Right ventricle myocardium superior (tissue), 1 donor: Measurements from ENCODE around the gene ITM2B. TPM values are rescaled to one million over a fixed set of nuclear protein-coding genes. Genes with fewer than 3 reads are reported as not detected.

Experiments
- total RNA-seq: library from RNA; stranded (reverse); fragmentation: NEBNext Ultra II Directional; extraction: Animal tissue kit (Norgen Biotek cat#: 25700); gene quantifications from one replicate; pipeline ENCODE4 v1.2.1, GENCODE V29; 2021
- donor health status: DM: no; HTN: yes; CAD: no; lungs with severe emphysema.

Gene ITM2B
- total RNA-seq, 1 donor from 2014 or later = 516 TPM

Other genes starting within 250 kb of the ITM2B start
- gene SUCLA2, start 231.9 kb upstream of the ITM2B start, total RNA-seq = 161 TPM
- gene NUDT15, start 195.5 kb upstream of the ITM2B start, total RNA-seq = 12.5 TPM
- gene MED4, start 138.1 kb upstream of the ITM2B start, total RNA-seq = 40.8 TPM
- gene RB1, start 70.5 kb downstream of the ITM2B start, total RNA-seq = 24.4 TPM
- gene LPAR6, start 179.9 kb downstream of the ITM2B start, total RNA-seq = 10.3 TPM